Kidney epithelial cell (primary cell): ENCODE results near the gene KATNAL1. TPM values are rescaled to one million over a fixed set of nuclear protein-coding genes. Genes with fewer than 3 reads are reported as not detected.

Experiments used
- DNase-seq: peaks from one replicate; pipeline ENCODE4 v3.0.0-alpha.2; 2010; ENCODE audit warnings: low read depth
- H3K27me3 ChIP-seq: 2 replicates; pipeline ENCODE4 v1.6.0; 2011; ENCODE audit warnings: low read length; ENCODE audit not compliant: control insufficient read depth, insufficient read depth
- H3K36me3 ChIP-seq: 2 replicates; pipeline ENCODE4 v1.5.1; 2011; ENCODE audit warnings: low read length; ENCODE audit not compliant: control insufficient read depth, insufficient read depth
- H3K4me3 ChIP-seq: 2 replicates; pipeline ENCODE4 v1.5.1; 2011; ENCODE audit warnings: low read depth, mild to moderate bottlenecking, control low read depth, low read length
- total RNA-seq: library from RNA; depleted of rRNA; stranded (reverse); fragments of >200 nt; gene quantifications from 2 replicates; pipeline ENCODE4 v1.2.3, GENCODE V29; 2015
- TF ChIP-seq, protein P1 (sequence below): IDR thresholded peaks from 2 replicates; pipeline ENCODE4 v1.5.1; 2011; ENCODE audit warnings: mild to moderate bottlenecking, moderate library complexity, low read length, control low read depth, inconsistent platforms; ENCODE audit not compliant: insufficient read depth, poor library complexity, severe bottlenecking

KATNAL1 gene
- total RNA-seq, 1 donor from 2014 or later = 13.3 TPM

DNA sequence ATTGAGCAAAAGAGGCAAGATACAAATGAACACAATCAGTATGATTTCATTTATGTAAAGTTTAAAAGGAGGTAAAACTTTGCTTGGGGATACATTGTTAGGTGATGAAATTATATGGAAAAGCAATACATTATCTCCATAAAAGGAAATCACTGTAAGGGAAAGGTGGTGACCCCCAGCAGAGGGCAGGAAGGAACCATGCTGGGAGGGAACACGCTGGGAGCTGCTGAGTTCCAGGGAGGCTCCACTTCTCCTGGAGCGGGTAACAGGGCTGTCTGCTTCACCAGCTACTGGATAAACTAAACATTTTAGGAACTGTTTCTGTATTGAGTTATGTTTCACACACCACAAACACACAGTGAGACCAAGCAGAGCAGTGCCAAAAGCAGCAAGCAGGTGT, 91.2 kb downstream of the KATNAL1 start:
- no peaks in the 10 kb centered on the region for H3K36me3 ChIP-seq
- no peaks in the 10 kb centered on the region for H3K27me3 ChIP-seq
- DNase-seq = no peak
- TF ChIP-seq, protein P1, sequence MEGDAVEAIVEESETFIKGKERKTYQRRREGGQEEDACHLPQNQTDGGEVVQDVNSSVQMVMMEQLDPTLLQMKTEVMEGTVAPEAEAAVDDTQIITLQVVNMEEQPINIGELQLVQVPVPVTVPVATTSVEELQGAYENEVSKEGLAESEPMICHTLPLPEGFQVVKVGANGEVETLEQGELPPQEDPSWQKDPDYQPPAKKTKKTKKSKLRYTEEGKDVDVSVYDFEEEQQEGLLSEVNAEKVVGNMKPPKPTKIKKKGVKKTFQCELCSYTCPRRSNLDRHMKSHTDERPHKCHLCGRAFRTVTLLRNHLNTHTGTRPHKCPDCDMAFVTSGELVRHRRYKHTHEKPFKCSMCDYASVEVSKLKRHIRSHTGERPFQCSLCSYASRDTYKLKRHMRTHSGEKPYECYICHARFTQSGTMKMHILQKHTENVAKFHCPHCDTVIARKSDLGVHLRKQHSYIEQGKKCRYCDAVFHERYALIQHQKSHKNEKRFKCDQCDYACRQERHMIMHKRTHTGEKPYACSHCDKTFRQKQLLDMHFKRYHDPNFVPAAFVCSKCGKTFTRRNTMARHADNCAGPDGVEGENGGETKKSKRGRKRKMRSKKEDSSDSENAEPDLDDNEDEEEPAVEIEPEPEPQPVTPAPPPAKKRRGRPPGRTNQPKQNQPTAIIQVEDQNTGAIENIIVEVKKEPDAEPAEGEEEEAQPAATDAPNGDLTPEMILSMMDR = no peak
- no peak overlapping the region for H3K4me3 ChIP-seq

DNA sequence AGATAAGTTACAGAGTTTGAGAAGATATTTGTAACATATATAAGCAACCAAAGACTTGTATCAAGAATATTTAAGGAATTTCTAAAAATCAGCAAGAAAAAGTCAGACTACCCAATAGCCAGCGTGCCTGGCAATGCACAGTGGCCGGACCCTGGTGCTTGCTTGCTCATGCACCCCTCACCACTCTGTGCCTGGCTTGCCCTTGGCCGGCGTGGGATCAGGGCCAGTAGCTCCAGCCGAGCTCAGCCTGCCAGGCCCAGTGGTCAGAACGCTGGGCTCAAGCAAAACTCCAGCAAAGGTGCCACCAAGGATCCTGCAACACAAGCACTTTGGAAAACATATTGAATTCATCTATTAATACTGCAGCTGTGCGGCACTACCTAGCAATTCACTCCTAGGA, 95.1 kb downstream of the KATNAL1 start:
- no peaks in the 10 kb centered on the region for H3K36me3 ChIP-seq
- no peak overlapping the region for H3K4me3 ChIP-seq
- TF ChIP-seq, protein P1 = no peak
- no peak for DNase-seq
- H3K27me3 ChIP-seq = no peaks in the 10 kb centered on the region

DNA sequence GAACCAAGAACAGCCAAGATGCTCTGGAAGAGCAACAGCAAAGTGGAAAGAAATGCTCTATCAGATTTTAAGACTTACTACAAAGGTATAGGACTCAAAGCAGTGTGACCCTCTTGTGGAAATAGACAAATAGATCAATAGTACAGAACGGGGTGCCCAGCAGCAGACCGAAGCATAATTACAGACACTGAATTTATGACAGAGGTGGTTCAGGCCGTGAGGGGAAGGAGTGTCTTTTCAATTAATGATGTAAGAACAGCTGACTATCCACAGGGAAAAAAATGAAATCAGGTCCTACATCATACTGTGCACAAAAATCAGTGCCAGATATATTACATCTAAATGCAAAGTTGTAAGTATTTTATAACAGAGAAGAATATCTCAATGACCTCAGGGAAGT, 95.6 kb downstream of the KATNAL1 start:
- H3K4me3 ChIP-seq = no peak overlapping the region

DNA sequence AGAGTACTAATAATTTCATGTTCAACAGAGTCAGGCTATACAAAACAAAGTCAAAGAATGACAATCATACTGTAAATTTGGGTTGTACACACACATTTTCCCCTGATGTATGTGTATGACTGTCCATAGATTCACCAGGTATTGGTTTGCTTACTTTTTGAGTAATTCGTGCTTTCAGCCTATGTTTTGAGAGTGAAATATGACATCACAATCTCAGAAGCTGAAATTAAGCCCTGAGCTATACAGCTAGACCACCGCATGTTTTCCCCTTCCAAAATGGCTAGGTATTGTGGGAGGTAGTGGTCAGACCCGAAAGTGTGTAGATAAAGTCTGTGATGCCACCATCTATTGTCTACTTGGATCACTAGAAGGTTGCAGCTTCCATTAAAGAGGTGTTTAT, 102.8 kb downstream of the KATNAL1 start:
- Histone ChIP-seq H3K27me3 (no peaks in the 10 kb centered on the region), H3K4me3 (no peak overlapping the region), H3K36me3 (no peaks in the 10 kb centered on the region)
- DNase-seq = no peak
- TF ChIP-seq, protein P1 = no peak

More for the DNA sequence above, 95.6 kb downstream of the KATNAL1 start:
- DNase-seq = no peak
- TF ChIP-seq, protein P1 = no peak
- H3K36me3 ChIP-seq = no peaks in the 10 kb centered on the region
- H3K27me3 ChIP-seq = no peaks in the 10 kb centered on the region

DNA sequence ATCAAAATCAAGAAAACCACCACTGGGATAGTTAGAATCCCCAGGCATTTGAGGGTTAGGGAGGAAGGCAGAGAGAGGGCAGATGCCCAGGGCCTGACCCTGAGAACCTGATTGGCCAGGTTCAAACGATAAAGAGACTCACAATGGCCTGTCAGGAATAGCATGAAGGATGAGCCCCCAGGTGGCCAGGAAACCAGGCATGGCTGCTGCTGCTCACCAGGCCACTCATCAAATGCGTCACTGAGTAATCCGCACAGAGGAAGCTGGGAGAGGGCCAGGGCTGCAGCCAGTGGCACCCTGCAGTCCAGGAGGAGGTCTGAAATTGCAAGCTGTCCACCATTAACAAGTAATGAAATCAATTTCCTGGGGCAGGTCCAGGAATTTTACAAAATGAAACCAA, 111.3 kb downstream of the KATNAL1 start:
- Histone ChIP-seq H3K4me3 (no peak overlapping the region), H3K36me3 (no peaks in the 10 kb centered on the region), H3K27me3 (no peaks in the 10 kb centered on the region)
- TF ChIP-seq, protein P1 = no peak
- no peak for DNase-seq

DNA sequence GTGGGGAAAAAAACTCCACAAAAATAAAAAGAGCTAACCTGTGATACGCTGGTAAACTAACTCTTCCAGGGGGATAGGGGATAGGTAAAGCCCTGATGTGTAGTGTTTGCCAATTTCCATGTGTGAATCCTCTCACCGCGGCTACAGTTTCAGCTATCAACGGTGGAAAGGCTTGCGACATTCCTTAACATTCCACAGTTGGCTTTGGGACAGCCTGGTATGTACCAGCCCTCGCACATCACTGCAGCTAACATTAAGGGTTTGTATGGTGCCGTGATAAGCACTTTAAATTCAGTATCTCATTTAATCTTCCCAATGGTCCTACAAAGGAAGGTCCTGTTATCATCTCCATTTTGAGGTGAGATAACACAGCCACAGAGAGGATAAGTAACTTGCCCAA, 112.4 kb downstream of the KATNAL1 start:
- no peak overlapping the region for H3K4me3 ChIP-seq
- H3K27me3 ChIP-seq = no peaks in the 10 kb centered on the region
- TF ChIP-seq, protein P1 = no peak

More for the DNA sequence above, 112.4 kb downstream of the KATNAL1 start:
- no peaks in the 10 kb centered on the region for H3K36me3 ChIP-seq
- DNase-seq = no peak
